ENCODE data around the gene APLNR. TPM values are rescaled to one million over a fixed set of nuclear protein-coding genes. Genes with fewer than 3 reads are reported as not detected.

Gene APLNR
- total and polyA plus RNA-seq, 2 of the 8 experiments (the other 6 are each of a cell fraction or from before 2014, with no cell fraction given) = 0.80 TPM; not detected in 1

DNA sequence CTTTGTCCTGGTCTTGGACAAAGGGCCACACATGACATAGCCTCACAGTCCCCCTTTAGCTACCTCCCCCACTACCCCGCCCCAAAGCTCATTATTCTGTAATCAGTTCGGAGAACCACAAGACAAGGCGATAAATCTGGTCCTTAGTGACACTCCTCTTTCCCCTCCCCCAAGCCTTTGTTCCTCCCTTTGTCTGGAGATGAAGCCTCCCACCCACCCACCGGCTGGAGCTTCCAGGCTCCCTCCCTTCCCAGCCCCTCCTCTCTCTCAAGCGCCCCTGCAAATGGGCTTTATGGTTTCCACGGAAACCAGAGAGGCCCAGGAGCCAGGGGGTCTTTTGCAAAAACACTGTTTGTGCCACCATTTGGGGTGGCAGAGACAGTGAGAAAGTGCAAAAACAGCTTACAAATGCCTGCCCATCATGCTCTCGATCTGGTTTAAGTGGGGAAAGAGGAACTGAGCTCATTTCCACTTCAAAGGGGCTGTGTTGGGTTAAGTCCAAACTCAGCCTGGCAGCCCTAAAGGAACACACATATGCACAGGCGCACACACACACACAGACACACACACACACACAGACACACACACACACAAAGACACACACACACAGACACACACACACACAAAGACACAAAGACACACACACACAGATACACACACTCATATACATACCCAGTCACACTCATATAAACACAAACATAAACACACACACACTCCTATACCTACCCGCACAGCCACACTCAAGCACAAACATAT is 23.5 kb downstream of the APLNR start (continued):
- TF ChIP-seq EGR1 (IDR thresholded peaks at IDR 0.05; ENCODE audit: borderline replicate concordance, low read depth, low read length) (peak; percentile 56; the same call in 1 of the 2 replicates), PHF8 (conservative IDR thresholded peaks at IDR 0.05; ENCODE audit: low read depth, low read length) (no peak), TAF1 (IDR thresholded peaks at IDR 0.05; ENCODE audit: low read depth, low read length) (no peak), NRF1 (IDR thresholded peaks at IDR 0.05; ENCODE audit: low read depth, low read length) (no peak), HDAC2 (IDR thresholded peaks at IDR 0.05; ENCODE audit: borderline replicate concordance in 1 of 2, low read depth in 2 of 2, low read length in 2 of 2) (no peak), BCL11A (IDR thresholded peaks at IDR 0.05; ENCODE audit: low read depth in 2 of 2, low read length in 2 of 2) (no peak), JUND (IDR thresholded peaks at IDR 0.05; ENCODE audit: low read length) (no peak), RBBP5 (IDR thresholded peaks at IDR 0.05; ENCODE audit: borderline replicate concordance, low read depth, low read length) (0 out of 2 replicates have a peak, but pooled peaks have one; percentile 52), SP2 (IDR thresholded peaks at IDR 0.05; ENCODE audit: low read length) (no peak)
- TF ChIP-seq, protein P1, sequence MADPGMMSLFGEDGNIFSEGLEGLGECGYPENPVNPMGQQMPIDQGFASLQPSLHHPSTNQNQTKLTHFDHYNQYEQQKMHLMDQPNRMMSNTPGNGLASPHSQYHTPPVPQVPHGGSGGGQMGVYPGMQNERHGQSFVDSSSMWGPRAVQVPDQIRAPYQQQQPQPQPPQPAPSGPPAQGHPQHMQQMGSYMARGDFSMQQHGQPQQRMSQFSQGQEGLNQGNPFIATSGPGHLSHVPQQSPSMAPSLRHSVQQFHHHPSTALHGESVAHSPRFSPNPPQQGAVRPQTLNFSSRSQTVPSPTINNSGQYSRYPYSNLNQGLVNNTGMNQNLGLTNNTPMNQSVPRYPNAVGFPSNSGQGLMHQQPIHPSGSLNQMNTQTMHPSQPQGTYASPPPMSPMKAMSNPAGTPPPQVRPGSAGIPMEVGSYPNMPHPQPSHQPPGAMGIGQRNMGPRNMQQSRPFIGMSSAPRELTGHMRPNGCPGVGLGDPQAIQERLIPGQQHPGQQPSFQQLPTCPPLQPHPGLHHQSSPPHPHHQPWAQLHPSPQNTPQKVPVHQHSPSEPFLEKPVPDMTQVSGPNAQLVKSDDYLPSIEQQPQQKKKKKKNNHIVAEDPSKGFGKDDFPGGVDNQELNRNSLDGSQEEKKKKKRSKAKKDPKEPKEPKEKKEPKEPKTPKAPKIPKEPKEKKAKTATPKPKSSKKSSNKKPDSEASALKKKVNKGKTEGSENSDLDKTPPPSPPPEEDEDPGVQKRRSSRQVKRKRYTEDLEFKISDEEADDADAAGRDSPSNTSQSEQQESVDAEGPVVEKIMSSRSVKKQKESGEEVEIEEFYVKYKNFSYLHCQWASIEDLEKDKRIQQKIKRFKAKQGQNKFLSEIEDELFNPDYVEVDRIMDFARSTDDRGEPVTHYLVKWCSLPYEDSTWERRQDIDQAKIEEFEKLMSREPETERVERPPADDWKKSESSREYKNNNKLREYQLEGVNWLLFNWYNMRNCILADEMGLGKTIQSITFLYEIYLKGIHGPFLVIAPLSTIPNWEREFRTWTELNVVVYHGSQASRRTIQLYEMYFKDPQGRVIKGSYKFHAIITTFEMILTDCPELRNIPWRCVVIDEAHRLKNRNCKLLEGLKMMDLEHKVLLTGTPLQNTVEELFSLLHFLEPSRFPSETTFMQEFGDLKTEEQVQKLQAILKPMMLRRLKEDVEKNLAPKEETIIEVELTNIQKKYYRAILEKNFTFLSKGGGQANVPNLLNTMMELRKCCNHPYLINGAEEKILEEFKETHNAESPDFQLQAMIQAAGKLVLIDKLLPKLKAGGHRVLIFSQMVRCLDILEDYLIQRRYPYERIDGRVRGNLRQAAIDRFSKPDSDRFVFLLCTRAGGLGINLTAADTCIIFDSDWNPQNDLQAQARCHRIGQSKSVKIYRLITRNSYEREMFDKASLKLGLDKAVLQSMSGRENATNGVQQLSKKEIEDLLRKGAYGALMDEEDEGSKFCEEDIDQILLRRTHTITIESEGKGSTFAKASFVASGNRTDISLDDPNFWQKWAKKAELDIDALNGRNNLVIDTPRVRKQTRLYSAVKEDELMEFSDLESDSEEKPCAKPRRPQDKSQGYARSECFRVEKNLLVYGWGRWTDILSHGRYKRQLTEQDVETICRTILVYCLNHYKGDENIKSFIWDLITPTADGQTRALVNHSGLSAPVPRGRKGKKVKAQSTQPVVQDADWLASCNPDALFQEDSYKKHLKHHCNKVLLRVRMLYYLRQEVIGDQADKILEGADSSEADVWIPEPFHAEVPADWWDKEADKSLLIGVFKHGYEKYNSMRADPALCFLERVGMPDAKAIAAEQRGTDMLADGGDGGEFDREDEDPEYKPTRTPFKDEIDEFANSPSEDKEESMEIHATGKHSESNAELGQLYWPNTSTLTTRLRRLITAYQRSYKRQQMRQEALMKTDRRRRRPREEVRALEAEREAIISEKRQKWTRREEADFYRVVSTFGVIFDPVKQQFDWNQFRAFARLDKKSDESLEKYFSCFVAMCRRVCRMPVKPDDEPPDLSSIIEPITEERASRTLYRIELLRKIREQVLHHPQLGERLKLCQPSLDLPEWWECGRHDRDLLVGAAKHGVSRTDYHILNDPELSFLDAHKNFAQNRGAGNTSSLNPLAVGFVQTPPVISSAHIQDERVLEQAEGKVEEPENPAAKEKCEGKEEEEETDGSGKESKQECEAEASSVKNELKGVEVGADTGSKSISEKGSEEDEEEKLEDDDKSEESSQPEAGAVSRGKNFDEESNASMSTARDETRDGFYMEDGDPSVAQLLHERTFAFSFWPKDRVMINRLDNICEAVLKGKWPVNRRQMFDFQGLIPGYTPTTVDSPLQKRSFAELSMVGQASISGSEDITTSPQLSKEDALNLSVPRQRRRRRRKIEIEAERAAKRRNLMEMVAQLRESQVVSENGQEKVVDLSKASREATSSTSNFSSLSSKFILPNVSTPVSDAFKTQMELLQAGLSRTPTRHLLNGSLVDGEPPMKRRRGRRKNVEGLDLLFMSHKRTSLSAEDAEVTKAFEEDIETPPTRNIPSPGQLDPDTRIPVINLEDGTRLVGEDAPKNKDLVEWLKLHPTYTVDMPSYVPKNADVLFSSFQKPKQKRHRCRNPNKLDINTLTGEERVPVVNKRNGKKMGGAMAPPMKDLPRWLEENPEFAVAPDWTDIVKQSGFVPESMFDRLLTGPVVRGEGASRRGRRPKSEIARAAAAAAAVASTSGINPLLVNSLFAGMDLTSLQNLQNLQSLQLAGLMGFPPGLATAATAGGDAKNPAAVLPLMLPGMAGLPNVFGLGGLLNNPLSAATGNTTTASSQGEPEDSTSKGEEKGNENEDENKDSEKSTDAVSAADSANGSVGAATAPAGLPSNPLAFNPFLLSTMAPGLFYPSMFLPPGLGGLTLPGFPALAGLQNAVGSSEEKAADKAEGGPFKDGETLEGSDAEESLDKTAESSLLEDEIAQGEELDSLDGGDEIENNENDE (IDR thresholded peaks at IDR 0.05; ENCODE audit: insufficient replicate concordance, low read length) = no peak
